ENCODE data around the gene ELANE.
"Not testable (repeated sequence)": the region's sequence is repeated elsewhere in the genome, so short reads cannot be mapped to it uniquely, and the experiment has no call there.

Gene ELANE

GRCh38 chr19:842802-843179 lies 9.3 kb upstream of the ELANE start:
- not testable (repeated sequence) for DNase-seq (ENCODE audit: low spot score)

GRCh38 chr19:843180-843835 lies 8.8 kb upstream of the ELANE start:
- DNase-seq (ENCODE audit: low spot score), result no peak

- DNase-seq (ENCODE audit: low spot score), result no peak
Observed at GRCh38 chr19:843836-844545, 8.1 kb upstream of the ELANE start.

- no peak for DNase-seq (ENCODE audit: low spot score)
Observed at GRCh38 chr19:844546-844971, 7.5 kb upstream of the ELANE start.

- DNase-seq (ENCODE audit: low spot score), result no peak
Observed at GRCh38 chr19:845707-846521, 6.2 kb upstream of the ELANE start.

GRCh38 chr19:848386-848921 lies 3.6 kb upstream of the ELANE start:
- DNase-seq (ENCODE audit: low spot score), result no peak

- not testable (repeated sequence) for DNase-seq (ENCODE audit: low spot score)
Observed at GRCh38 chr19:849195-849594, 2.9 kb upstream of the ELANE start.

- no peak for DNase-seq (ENCODE audit: low spot score)
Observed at GRCh38 chr19:850221-850978, 1.7 kb upstream of the ELANE start.

GRCh38 chr19:850979-851335 lies 1.1 kb upstream of the ELANE start:
- DNase-seq (ENCODE audit: low spot score), result no peak

- no peak for DNase-seq (ENCODE audit: low spot score)
Observed at GRCh38 chr19:853014-853585, 997 bp downstream of the ELANE start.

GRCh38 chr19:853614-854220 lies 1.6 kb downstream of the ELANE start:
- DNase-seq (ENCODE audit: low spot score), result not testable (repeated sequence)

- no peak for DNase-seq (ENCODE audit: low spot score)
Observed at GRCh38 chr19:854549-854948, 2.4 kb downstream of the ELANE start.

GRCh38 chr19:855142-855541 lies 3.0 kb downstream of the ELANE start:
- DNase-seq (ENCODE audit: low spot score), result no peak

- no peak for DNase-seq (ENCODE audit: low spot score)
Observed at GRCh38 chr19:855566-856120, 3.5 kb downstream of the ELANE start.

GRCh38 chr19:858284-858683 lies 6.2 kb downstream of the ELANE start:
- DNase-seq (ENCODE audit: low spot score), result no peak

GRCh38 chr19:858868-859843 lies 7.1 kb downstream of the ELANE start, which contains the start of gene CFD:
Gene CFD, plus strand, starts transcription at chr19:859664. Its CDS starts 26 bp downstream, at chr19:859690.
- no peak for DNase-seq (ENCODE audit: low spot score)

GRCh38 chr19:861141-861755 lies 9.1 kb downstream of the ELANE start:
- DNase-seq (ENCODE audit: low spot score), result no peak

GRCh38 chr19:861756-862580 lies 9.9 kb downstream of the ELANE start:
- DNase-seq (ENCODE audit: low spot score), result no peak

All from pons (tissue), 1 donor.